Measurements from ENCODE around the gene CPEB2. TPM values are rescaled to one million over a fixed set of nuclear protein-coding genes. Genes with fewer than 3 reads are reported as not detected.

CPEB2 gene
- 23.9 and 27.7 TPM in 2 replicates for total RNA-seq

GRCh38 chr4:15001869-15002658, at the start of gene CPEB2:
Gene CPEB2 (plus strand): TSS chr4:15002481. CDS start chr4:15002674, 193 bp downstream.
- H3K9me3 ChIP-seq (ENCODE audit: low read depth, low read length) = no peaks in the 10 kb centered on the region
- no peak for TF ChIP-seq CTCF (IDR thresholded peaks at IDR 0.05; ENCODE audit: extremely low read depth, low read depth, low read length)

GRCh38 chr4:14958436-14958835, 43.8 kb upstream of the CPEB2 start:
- Histone ChIP-seq H4K20me1 (ENCODE audit: insufficient read depth, low read length) (no peaks in the 10 kb centered on the region), H3K27me3 (ENCODE audit: insufficient read depth, low read length) (no peaks in the 10 kb centered on the region), H3K79me2 (ENCODE audit: insufficient read depth, low read length) (no peaks in the 10 kb centered on the region), H2AFZ (ENCODE audit: low read length) (no peak overlapping the region), H3K4me1 (ENCODE audit: insufficient read depth, low read length) (no peaks in the 10 kb centered on the region), H3K4me2 (ENCODE audit: insufficient read depth, low read length) (no peak overlapping the region), H3K27ac (ENCODE audit: low read depth, low read length) (no peak overlapping the region), H3K4me3 (ENCODE audit: insufficient read depth, low read length) (no peak overlapping the region), H3K36me3 (ENCODE audit: insufficient read depth, low read length) (no peaks in the 10 kb centered on the region), H3K9me3 (ENCODE audit: low read depth, low read length) (no peaks in the 10 kb centered on the region)
- TF ChIP-seq CTCF (IDR thresholded peaks at IDR 0.05; ENCODE audit: extremely low read depth, low read depth, low read length) = no peak
- DNase-seq (ENCODE audit: insufficient read length, low spot score, missing footprints) = no peak

More at GRCh38 chr4:15001869-15002658, at the start of gene CPEB2:
- peak within 1 kb of the TSS; percentile 99 for H3K27ac ChIP-seq (ENCODE audit: low read depth, low read length)
- peaks cover under 1% of the 10 kb centered on the region for H3K36me3 ChIP-seq (ENCODE audit: insufficient read depth, low read length)
- H3K4me2 ChIP-seq (ENCODE audit: insufficient read depth, low read length) = peak within 1 kb of the TSS; percentile 93
- H3K79me2 ChIP-seq (ENCODE audit: insufficient read depth, low read length) = peaks cover 36% of the 10 kb centered on the region
- no peaks in the 10 kb centered on the region for H3K27me3 ChIP-seq (ENCODE audit: insufficient read depth, low read length)
- H3K4me3 ChIP-seq (ENCODE audit: insufficient read depth, low read length) = peak within 1 kb of the TSS; percentile 99
- peak; percentile 97 for DNase-seq (ENCODE audit: insufficient read length, low spot score, missing footprints)
- peaks cover 19% of the 10 kb centered on the region for H3K4me1 ChIP-seq (ENCODE audit: insufficient read depth, low read length)
- H2AFZ ChIP-seq (ENCODE audit: low read length) = peak within 1 kb of the TSS; percentile 81
- peaks cover 25% of the 10 kb centered on the region for H4K20me1 ChIP-seq (ENCODE audit: insufficient read depth, low read length)

- Histone ChIP-seq H3K9me3 (ENCODE audit: low read depth, low read length) (no peaks in the 10 kb centered on the region), H2AFZ (ENCODE audit: low read length) (no peak overlapping the region), H3K27ac (ENCODE audit: low read depth, low read length) (no peak overlapping the region), H3K36me3 (ENCODE audit: insufficient read depth, low read length) (no peaks in the 10 kb centered on the region), H3K4me1 (ENCODE audit: insufficient read depth, low read length) (no peaks in the 10 kb centered on the region), H3K27me3 (ENCODE audit: insufficient read depth, low read length) (no peaks in the 10 kb centered on the region), H3K79me2 (ENCODE audit: insufficient read depth, low read length) (no peaks in the 10 kb centered on the region), H3K4me2 (ENCODE audit: insufficient read depth, low read length) (no peak overlapping the region), H3K4me3 (ENCODE audit: insufficient read depth, low read length) (no peak overlapping the region), H4K20me1 (ENCODE audit: insufficient read depth, low read length) (no peaks in the 10 kb centered on the region)
- no peak for DNase-seq (ENCODE audit: insufficient read length, low spot score, missing footprints)
- TF ChIP-seq CTCF (IDR thresholded peaks at IDR 0.05; ENCODE audit: extremely low read depth, low read depth, low read length) = no peak
These were observed 41.0 kb upstream of the CPEB2 start for GRCh38 chr4:14961292-14961691.

GRCh38 chr4:14965071-14965470, 37.2 kb upstream of the CPEB2 start:
- H3K27ac ChIP-seq (ENCODE audit: low read depth, low read length) = no peak overlapping the region
- no peaks in the 10 kb centered on the region for H3K36me3 ChIP-seq (ENCODE audit: insufficient read depth, low read length)
- no peak overlapping the region for H3K4me3 ChIP-seq (ENCODE audit: insufficient read depth, low read length)
- H3K27me3 ChIP-seq (ENCODE audit: insufficient read depth, low read length) = no peaks in the 10 kb centered on the region
- no peaks in the 10 kb centered on the region for H3K4me1 ChIP-seq (ENCODE audit: insufficient read depth, low read length)
- no peaks in the 10 kb centered on the region for H4K20me1 ChIP-seq (ENCODE audit: insufficient read depth, low read length)
- peak overlapping the region; percentile 0 for H2AFZ ChIP-seq (ENCODE audit: low read length)
- DNase-seq (ENCODE audit: insufficient read length, low spot score, missing footprints) = no peak
- H3K9me3 ChIP-seq (ENCODE audit: low read depth, low read length) = no peaks in the 10 kb centered on the region
- no peak overlapping the region for H3K4me2 ChIP-seq (ENCODE audit: insufficient read depth, low read length)
- TF ChIP-seq CTCF (IDR thresholded peaks at IDR 0.05; ENCODE audit: extremely low read depth, low read depth, low read length) = no peak
- no peaks in the 10 kb centered on the region for H3K79me2 ChIP-seq (ENCODE audit: insufficient read depth, low read length)
